Endothelial cell (in vitro differentiated cells): ENCODE data around the gene FES. TPM values are rescaled to one million over a fixed set of nuclear protein-coding genes. Genes with fewer than 3 reads are reported as not detected.
A peak's percentile ranks its signal among the peaks of the same experiment; 100 is the strongest.

Source experiments
- DNase-seq: peaks from one replicate; pipeline ENCODE4 v3.0.0; 2021; ENCODE audit warnings: low spot score
- H3K27ac Mint-ChIP-seq: one replicate; pipeline ENCODE4 v1.8.0; 2021; ENCODE audit warnings: mixed read lengths, inconsistent platforms; ENCODE audit not compliant: unreplicated experiment
- H3K27me3 Mint-ChIP-seq: one replicate; pipeline ENCODE4 v1.8.0; 2021; ENCODE audit warnings: mild to moderate bottlenecking, moderate library complexity, mixed read lengths, inconsistent platforms; ENCODE audit not compliant: unreplicated experiment
- H3K36me3 Mint-ChIP-seq: one replicate; pipeline ENCODE4 v1.8.0; 2021; ENCODE audit warnings: mild to moderate bottlenecking, low read depth, mixed read lengths, inconsistent platforms; ENCODE audit not compliant: unreplicated experiment
- H3K4me1 Mint-ChIP-seq: one replicate; pipeline ENCODE4 v1.8.0; 2021; ENCODE audit warnings: mild to moderate bottlenecking, mixed read lengths, inconsistent platforms; ENCODE audit not compliant: unreplicated experiment
- H3K4me3 Mint-ChIP-seq: one replicate; pipeline ENCODE4 v1.8.0; 2021; ENCODE audit warnings: mild to moderate bottlenecking, mixed read lengths, inconsistent platforms; ENCODE audit not compliant: unreplicated experiment
- H3K9me3 Mint-ChIP-seq: one replicate; pipeline ENCODE4 v1.8.0; 2021; ENCODE audit warnings: mixed read lengths, inconsistent platforms; ENCODE audit not compliant: unreplicated experiment
- total RNA-seq: library from RNA; stranded (reverse); fragmentation: NEBNext Ultra II Directional; extraction: Animal tissue kit (Norgen Biotek cat#: 25700); gene quantifications from one replicate; pipeline ENCODE4 v1.2.1, GENCODE V29; 2021; ENCODE audit not compliant: unreplicated experiment
- TF ChIP-seq, protein P1 (sequence below): fragments of 200-600 bp; sonication (generic); IDR thresholded peaks from one replicate; pipeline ENCODE4 v1.5.0; 2021; ENCODE audit warnings: antibody characterized with exemption; ENCODE audit not compliant: unreplicated experiment

Gene FES
- total RNA-seq, 1 donor from 2014 or later = 56.3 TPM

DNA sequence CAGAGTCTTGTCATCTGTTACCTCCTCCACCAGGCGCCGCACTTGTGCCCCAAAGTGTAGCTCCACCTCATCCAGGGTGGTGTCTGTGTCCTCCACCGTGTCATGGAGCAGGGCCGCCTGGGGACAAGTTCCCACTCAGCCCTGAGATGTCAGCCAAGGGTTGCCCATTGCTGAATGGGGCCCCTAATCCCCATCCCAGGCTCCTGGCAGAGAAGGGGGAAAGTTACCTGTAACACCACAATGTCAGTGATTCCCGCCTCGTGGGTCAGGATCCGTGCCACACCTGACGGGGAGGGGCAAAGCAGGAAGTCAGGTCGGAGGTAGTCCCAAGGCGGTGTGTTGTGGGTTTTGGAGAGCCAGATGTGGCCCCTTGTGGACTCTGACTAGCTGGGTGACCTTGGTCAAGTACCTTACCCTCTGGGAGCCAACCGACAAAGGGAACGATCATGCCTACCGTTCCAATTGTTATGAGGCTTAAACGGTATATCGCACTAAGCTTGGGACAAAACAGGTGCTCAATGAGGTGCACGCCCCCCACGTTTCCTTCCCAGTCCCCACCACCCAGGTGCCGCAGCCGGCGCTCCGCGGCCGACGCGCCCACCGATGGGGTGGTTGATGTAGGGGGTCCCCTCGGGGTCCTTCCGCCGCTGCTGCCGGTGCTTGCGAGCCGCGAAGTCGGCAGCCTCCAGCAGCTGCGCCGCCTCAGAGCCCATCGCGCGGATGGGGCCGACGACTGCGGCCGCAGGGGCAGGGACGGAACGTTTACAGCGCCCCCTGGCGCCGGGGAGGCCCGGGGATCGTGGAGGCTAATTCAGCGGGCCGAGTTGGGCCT, 47.7 kb downstream of the FES start, which contains the start of gene HDDC3:
HDDC3 (minus strand) TSS at position 722 of the 832 bp plus-strand sequence; CDS start at position 713, 9 bp downstream.
- H3K36me3 Mint-ChIP-seq = peaks cover 5% of the 10 kb centered on the region
- peak within 1 kb of the TSS; percentile 89 for H3K4me3 Mint-ChIP-seq
- H3K27me3 Mint-ChIP-seq = peaks cover 2% of the 10 kb centered on the region
- H3K9me3 Mint-ChIP-seq = no peaks in the 10 kb centered on the region
- no peak within 1 kb of the TSS for H3K27ac Mint-ChIP-seq
- peaks cover 20% of the 10 kb centered on the region for H3K4me1 Mint-ChIP-seq
- TF ChIP-seq, protein P1, sequence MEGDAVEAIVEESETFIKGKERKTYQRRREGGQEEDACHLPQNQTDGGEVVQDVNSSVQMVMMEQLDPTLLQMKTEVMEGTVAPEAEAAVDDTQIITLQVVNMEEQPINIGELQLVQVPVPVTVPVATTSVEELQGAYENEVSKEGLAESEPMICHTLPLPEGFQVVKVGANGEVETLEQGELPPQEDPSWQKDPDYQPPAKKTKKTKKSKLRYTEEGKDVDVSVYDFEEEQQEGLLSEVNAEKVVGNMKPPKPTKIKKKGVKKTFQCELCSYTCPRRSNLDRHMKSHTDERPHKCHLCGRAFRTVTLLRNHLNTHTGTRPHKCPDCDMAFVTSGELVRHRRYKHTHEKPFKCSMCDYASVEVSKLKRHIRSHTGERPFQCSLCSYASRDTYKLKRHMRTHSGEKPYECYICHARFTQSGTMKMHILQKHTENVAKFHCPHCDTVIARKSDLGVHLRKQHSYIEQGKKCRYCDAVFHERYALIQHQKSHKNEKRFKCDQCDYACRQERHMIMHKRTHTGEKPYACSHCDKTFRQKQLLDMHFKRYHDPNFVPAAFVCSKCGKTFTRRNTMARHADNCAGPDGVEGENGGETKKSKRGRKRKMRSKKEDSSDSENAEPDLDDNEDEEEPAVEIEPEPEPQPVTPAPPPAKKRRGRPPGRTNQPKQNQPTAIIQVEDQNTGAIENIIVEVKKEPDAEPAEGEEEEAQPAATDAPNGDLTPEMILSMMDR = peak; percentile 84
- peak; percentile 96 for DNase-seq

DNA sequence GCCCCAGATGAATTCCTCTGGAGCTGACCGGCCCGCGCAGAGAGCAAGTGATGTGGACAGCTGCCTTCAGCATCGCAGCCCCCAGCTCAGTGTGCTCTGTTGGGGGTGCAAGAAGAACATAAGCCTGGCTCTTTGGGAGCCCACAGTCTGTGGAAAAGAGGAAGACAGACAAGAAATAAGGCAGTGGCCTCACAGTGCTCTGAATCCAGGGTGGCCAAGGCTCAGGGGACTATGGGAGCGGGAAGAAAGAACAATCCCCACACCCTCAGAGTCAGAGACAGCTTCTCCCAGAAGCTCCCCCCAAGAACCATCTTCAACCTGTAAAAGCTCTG, 48.3 kb downstream of the FES start:
- Mint-ChIP-seq H3K27me3 (peaks cover 2% of the 10 kb centered on the region), H3K27ac (no peak overlapping the region), H3K4me3 (no peak overlapping the region), H3K9me3 (no peaks in the 10 kb centered on the region), H3K36me3 (peaks cover 5% of the 10 kb centered on the region), H3K4me1 (peaks cover 20% of the 10 kb centered on the region)
- DNase-seq = no peak
- TF ChIP-seq, protein P1 = no peak

DNA sequence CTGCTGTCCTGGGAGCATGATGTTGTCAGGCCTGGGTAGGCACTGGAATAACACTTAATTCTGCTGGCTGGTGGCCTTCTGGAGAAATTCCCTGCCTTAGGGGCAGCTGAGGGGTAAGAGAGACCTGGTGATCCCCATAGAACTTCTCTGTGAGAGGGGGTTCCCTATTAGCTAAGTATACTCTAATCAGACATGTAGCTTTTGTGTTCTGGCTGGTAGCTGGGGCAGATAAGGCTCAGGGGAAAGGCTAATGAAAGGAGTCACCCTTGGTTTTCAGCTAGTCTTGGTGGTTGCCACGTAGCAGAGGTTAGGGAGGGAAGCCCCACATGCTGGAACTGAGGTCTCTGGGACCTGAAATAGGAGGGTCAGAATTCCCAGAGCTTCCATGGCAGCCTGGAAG, 49.0 kb downstream of the FES start:
- H3K4me3 Mint-ChIP-seq = no peak overlapping the region
- peaks cover 20% of the 10 kb centered on the region for H3K4me1 Mint-ChIP-seq
- H3K9me3 Mint-ChIP-seq = no peaks in the 10 kb centered on the region
- H3K27me3 Mint-ChIP-seq = peaks cover 2% of the 10 kb centered on the region
- peaks cover 9% of the 10 kb centered on the region for H3K36me3 Mint-ChIP-seq
- no peak overlapping the region for H3K27ac Mint-ChIP-seq
- DNase-seq = no peak
- TF ChIP-seq, protein P1 = no peak

DNA sequence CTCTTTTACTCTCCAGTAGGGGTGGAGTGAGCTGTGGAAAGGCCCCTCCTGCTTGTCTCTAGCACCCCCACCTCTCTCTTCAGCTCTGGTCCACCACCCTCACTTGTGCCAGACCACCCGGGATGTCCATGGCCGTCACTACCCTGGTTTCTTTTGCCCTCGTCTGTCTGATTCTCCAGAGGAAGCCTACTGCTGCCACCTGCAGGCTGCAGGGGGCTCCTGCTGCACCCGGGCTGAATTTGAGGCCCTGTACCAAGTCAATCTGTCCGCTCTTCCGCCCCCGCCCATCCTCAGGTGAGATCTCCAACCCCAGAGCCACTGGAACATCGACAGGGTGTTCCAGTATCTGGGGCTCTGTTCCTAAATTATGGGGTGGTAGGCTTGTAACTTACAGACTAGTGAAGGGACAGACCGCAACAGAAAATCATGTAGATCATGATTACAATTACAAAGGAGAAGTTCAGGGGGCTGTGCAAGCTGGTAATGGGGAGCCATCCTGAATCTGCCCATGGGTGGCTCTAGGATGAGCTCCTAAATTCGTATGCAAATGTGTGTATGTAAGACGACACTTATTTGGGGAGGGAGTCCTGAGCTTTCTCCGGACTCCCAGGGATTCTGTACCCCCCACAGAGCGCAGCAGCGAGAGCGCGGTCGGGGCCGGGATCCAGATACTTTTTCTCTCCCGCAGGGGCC, 50.1 kb downstream of the FES start:
- H3K36me3 Mint-ChIP-seq = peaks cover 9% of the 10 kb centered on the region
- peaks cover 2% of the 10 kb centered on the region for H3K27me3 Mint-ChIP-seq
- H3K4me3 Mint-ChIP-seq = peak overlapping the region; percentile 90
- H3K27ac Mint-ChIP-seq = peak overlapping the region; percentile 53
- peaks cover 20% of the 10 kb centered on the region for H3K4me1 Mint-ChIP-seq
- TF ChIP-seq, protein P1 = peak; percentile 42
- peak; percentile 88 for DNase-seq
- no peaks in the 10 kb centered on the region for H3K9me3 Mint-ChIP-seq
